GM19468 (cell line): ENCODE data around the gene TMBIM4.

ENCODE experiments used
- ATAC-seq: cut with Tn5 transposase; IDR thresholded peaks from one replicate; pipeline ENCODE4 v1.9.1; 2021; ENCODE audit warnings: mild to moderate bottlenecking, moderate library complexity, moderate number of reproducible peaks; ENCODE audit not compliant: unreplicated experiment; ENCODE audit errors: extremely low read depth

TMBIM4 gene

GRCh38 chr12:66109056-66109455 is 60.7 kb downstream of the TMBIM4 start:
- ATAC-seq, result no peak

GRCh38 chr12:66108386-66108785 is 61.4 kb downstream of the TMBIM4 start:
- ATAC-seq, result no peak

- peak; percentile 92 for ATAC-seq
Measured at GRCh38 chr12:66107451-66107915, 62.3 kb downstream of the TMBIM4 start.

- ATAC-seq, result no peak
Measured at GRCh38 chr12:66103016-66103913, 66.5 kb downstream of the TMBIM4 start.

- ATAC-seq, result no peak
Measured at GRCh38 chr12:66092559-66093269, 77.1 kb downstream of the TMBIM4 start.

GRCh38 chr12:66090157-66090556 is 79.6 kb downstream of the TMBIM4 start:
- no peak for ATAC-seq

- ATAC-seq, result peak; percentile 33
Measured at GRCh38 chr12:66087365-66087943, 82.3 kb downstream of the TMBIM4 start.

GRCh38 chr12:66085998-66086397 is 83.8 kb downstream of the TMBIM4 start:
- no peak for ATAC-seq
